ENCODE results near the gene APBA3. TPM values are rescaled to one million over a fixed set of nuclear protein-coding genes. Genes with fewer than 3 reads are reported as not detected.

The APBA3 gene
- polyA plus RNA-seq, 2 of the 4 experiments (the other 2 are of a cell fraction) = 5.5 to 10.0 TPM

GRCh38 chr19:3721131-3721886 lies 40.2 kb downstream of the APBA3 start (continued):
- peak; percentile 97 for TF ChIP-seq KDM1A (IDR thresholded peaks at IDR 0.05; ENCODE audit: low read depth)
- TF ChIP-seq, protein P1, sequence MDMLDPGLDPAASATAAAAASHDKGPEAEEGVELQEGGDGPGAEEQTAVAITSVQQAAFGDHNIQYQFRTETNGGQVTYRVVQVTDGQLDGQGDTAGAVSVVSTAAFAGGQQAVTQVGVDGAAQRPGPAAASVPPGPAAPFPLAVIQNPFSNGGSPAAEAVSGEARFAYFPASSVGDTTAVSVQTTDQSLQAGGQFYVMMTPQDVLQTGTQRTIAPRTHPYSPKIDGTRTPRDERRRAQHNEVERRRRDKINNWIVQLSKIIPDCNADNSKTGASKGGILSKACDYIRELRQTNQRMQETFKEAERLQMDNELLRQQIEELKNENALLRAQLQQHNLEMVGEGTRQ (IDR thresholded peaks at IDR 0.05) = no peak
- TF ChIP-seq EHMT2 (IDR thresholded peaks at IDR 0.05; ENCODE audit: low read depth) = no peak
- TF ChIP-seq SREBF2 (IDR thresholded peaks at IDR 0.05) = no peak
- peak; percentile 92; the same call in 1 of the 2 replicates for TF ChIP-seq MAZ (IDR thresholded peaks at IDR 0.05; ENCODE audit: borderline replicate concordance, low read depth, low read length)
- TF ChIP-seq HOXB5 (CRISPR knock-in tag; IDR thresholded peaks at IDR 0.05) = no peak
- TF ChIP-seq BHLHE40 (IDR thresholded peaks at IDR 0.05; ENCODE audit: low read depth, low read length) = no peak
- no peak for TF ChIP-seq CBX8 (IDR thresholded peaks at IDR 0.05)
- no peak for TF ChIP-seq POLR2AphosphoS2 (conservative IDR thresholded peaks at IDR 0.05; ENCODE audit: low read length)

DNA sequence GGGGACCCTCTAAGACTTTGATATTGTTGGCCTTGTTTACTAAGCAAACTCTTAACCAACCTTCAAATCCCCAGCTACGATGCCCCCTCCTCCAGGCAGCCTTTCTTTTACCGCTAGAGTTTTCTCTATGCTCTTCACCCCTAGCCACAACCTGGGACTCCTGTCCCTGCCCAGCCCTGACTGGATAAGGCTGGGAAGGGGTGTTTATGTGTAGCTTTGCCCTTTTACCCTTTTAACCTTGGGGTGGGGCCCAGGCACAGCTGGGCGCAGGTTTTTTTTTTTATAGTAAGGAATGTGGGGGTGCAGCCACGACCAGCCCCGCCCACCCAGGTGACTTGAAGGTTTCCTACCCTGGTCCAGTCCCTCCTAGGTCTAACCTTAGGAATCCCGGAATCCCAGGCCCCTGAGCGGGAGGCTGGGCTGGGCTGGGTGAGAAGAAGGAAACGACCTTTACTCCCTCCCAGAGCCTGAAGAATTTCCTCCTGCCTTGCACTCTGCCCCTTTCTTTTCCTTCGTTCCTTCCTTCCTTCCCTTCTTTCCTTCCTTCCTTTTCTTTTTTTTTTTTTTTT lies 41.1 kb downstream of the APBA3 start:
- H3K27ac ChIP-seq = peak overlapping the region in 1 of 2 experiments; percentile 77; a peak in 3 of 6 replicates
- no peaks in the 10 kb centered on the region for H3K9me3 ChIP-seq
- ChIA-PET POLR2A (no interaction called here), CTCF (interaction anchor here (0.7 to 7.5 kb wide), 7 partner anchors 14 to 770 kb away, joined by 3 to 57 read pairs (median 4); partner anchors contain the start of genes MRPL54, PIP5K1C and TJP3)
- peaks cover 32% of the 10 kb centered on the region for H3K4me1 ChIP-seq
- no peak overlapping the region for H3K4me3 ChIP-seq
- ATAC-seq (peak; percentile 49 to 60; a peak in 3 of 6 replicates), DNase-seq (ENCODE audit: low read depth in 1 of 2, low spot score in 1 of 2) (peak in 1 of 2 experiments; percentile 58), FAIRE-seq (no peak)
- TF ChIP-seq, protein P2, sequence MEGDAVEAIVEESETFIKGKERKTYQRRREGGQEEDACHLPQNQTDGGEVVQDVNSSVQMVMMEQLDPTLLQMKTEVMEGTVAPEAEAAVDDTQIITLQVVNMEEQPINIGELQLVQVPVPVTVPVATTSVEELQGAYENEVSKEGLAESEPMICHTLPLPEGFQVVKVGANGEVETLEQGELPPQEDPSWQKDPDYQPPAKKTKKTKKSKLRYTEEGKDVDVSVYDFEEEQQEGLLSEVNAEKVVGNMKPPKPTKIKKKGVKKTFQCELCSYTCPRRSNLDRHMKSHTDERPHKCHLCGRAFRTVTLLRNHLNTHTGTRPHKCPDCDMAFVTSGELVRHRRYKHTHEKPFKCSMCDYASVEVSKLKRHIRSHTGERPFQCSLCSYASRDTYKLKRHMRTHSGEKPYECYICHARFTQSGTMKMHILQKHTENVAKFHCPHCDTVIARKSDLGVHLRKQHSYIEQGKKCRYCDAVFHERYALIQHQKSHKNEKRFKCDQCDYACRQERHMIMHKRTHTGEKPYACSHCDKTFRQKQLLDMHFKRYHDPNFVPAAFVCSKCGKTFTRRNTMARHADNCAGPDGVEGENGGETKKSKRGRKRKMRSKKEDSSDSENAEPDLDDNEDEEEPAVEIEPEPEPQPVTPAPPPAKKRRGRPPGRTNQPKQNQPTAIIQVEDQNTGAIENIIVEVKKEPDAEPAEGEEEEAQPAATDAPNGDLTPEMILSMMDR (IDR thresholded peaks at IDR 0.05) = no peak
- TF ChIP-seq RNF2 (IDR thresholded peaks at IDR 0.05; ENCODE audit: borderline replicate concordance, low read depth) (no peak), ZFP36 (IDR thresholded peaks at IDR 0.05; ENCODE audit: borderline replicate concordance, partially characterized antibody) (peak; percentile 35)
- WGBS (ENCODE audit: missing lambda C conversion rate) = 15% methylated on average over 9 of the region's 9 CpGs
- H3K4me2 ChIP-seq = peak overlapping the region; percentile 89

- no peak overlapping the region for H3K4me2 ChIP-seq
- CTCF ChIA-PET = interaction anchor here (0.7 to 7.5 kb wide), 8 partner anchors 14 to 770 kb away, joined by 3 to 57 read pairs (median 4); partner anchors contain the start of genes MRPL54, PIP5K1C and TJP3
Measured at GRCh38 chr19:3719868-3720267, 41.6 kb downstream of the APBA3 start.

DNA sequence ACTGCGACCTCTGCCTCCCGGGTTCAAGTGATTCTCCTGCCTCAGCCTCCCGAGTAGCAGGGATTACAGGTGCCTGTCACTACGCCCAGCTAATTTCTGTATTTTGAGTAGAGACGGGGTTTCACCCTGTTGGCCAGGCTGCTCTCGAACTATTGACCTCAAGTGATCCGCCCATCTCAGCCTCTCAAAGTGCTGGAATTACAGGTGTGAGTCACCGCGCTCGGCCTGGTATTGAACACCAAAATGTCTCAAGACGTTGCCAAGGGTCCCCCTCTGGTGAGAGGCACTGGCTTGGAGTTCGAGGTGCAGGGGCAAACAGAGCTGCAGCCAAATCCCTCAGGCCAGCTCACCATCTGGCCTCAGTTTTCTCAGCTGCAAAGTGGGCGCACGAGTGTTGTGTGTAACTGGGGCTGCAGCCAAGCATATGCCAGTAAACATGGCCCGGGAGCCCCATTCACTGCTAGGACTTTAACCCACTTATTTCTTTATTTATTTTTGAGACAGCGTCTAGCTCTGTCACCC lies 45.3 kb downstream of the APBA3 start:
- POLR2A ChIA-PET = no interaction called here
- FAIRE-seq (no peak), DNase-seq (ENCODE audit: low read depth in 1 of 2, low spot score in 1 of 2) (peak in 1 of 2 experiments; percentile 51), ATAC-seq (no peak)
- CTCF ChIA-PET = interaction anchor here (1.1 to 7.5 kb wide), 4 partner anchors 10 to 411 kb away, joined by 3 to 57 read pairs (median 16); partner anchors contain the start of gene TJP3
- 61% methylated on average over 10 of the region's 16 CpGs for WGBS (ENCODE audit: missing lambda C conversion rate)
- Histone ChIP-seq H3K27ac (peak overlapping the region in 1 of 2 experiments; percentile 33; a peak in 1 of 6 replicates), H3K9me3 (no peaks in the 10 kb centered on the region), H3K4me3 (no peak overlapping the region), H3K4me2 (no peak overlapping the region), H3K4me1 (peaks cover 51% of the 10 kb centered on the region)
- peak; percentile 61 for TF ChIP-seq KDM1A (IDR thresholded peaks at IDR 0.05; ENCODE audit: low read depth)
- TF ChIP-seq EHMT2 (IDR thresholded peaks at IDR 0.05; ENCODE audit: low read depth) = no peak
- no peak for TF ChIP-seq POLR2A (IDR thresholded peaks at IDR 0.05; ENCODE audit: low read length)
- TF ChIP-seq GATA3 (IDR thresholded peaks at IDR 0.05; ENCODE audit: borderline replicate concordance) = no peak
- TF ChIP-seq E2F6 (IDR thresholded peaks at IDR 0.05; ENCODE audit: borderline replicate concordance, low read depth) = no peak
- no peak for TF ChIP-seq CBX2 (IDR thresholded peaks at IDR 0.05; ENCODE audit: borderline replicate concordance, low read depth)
- no peak for TF ChIP-seq JUN (IDR thresholded peaks at IDR 0.05)
- TF ChIP-seq RAD21 (conservative IDR thresholded peaks at IDR 0.05 in 1 of 2, IDR thresholded peaks at IDR 0.05 in 1 of 2) = no peak
- TF ChIP-seq FOSL2 (IDR thresholded peaks at IDR 0.05) = no peak
- peak; percentile 47 for TF ChIP-seq FOSL2 (CRISPR knock-in tag; IDR thresholded peaks at IDR 0.05)
- no peak for TF ChIP-seq ZNF302 (CRISPR knock-in tag; IDR thresholded peaks at IDR 0.05)

More at GRCh38 chr19:3719868-3720267, 41.6 kb downstream of the APBA3 start:
- no peak overlapping the region for H3K4me3 ChIP-seq
- no peak for ATAC-seq
- TF ChIP-seq NR3C1 (IDR thresholded peaks at IDR 0.05) (no peak), ZFP36 (IDR thresholded peaks at IDR 0.05; ENCODE audit: borderline replicate concordance, partially characterized antibody) (peak; percentile 3)
- H3K4me1 ChIP-seq = peaks cover 32% of the 10 kb centered on the region
- FAIRE-seq = no peak
- H3K9me3 ChIP-seq = no peaks in the 10 kb centered on the region
- DNase-seq (ENCODE audit: low read depth in 1 of 2, low spot score in 1 of 2) = no peak
- H3K27ac ChIP-seq = peak overlapping the region in 1 of 2 experiments; percentile 77; a peak in 3 of 6 replicates
- WGBS (ENCODE audit: missing lambda C conversion rate) = 82% methylated on average over 4 of the region's 4 CpGs
- POLR2A ChIA-PET = no interaction called here

All from A549 (cell line).